Measurements from ENCODE around the gene TOP2B. TPM values are rescaled to one million over a fixed set of nuclear protein-coding genes. Genes with fewer than 3 reads are reported as not detected.

TOP2B gene
- total RNA-seq, 1 donor from 2014 or later = 68.4 TPM

DNA sequence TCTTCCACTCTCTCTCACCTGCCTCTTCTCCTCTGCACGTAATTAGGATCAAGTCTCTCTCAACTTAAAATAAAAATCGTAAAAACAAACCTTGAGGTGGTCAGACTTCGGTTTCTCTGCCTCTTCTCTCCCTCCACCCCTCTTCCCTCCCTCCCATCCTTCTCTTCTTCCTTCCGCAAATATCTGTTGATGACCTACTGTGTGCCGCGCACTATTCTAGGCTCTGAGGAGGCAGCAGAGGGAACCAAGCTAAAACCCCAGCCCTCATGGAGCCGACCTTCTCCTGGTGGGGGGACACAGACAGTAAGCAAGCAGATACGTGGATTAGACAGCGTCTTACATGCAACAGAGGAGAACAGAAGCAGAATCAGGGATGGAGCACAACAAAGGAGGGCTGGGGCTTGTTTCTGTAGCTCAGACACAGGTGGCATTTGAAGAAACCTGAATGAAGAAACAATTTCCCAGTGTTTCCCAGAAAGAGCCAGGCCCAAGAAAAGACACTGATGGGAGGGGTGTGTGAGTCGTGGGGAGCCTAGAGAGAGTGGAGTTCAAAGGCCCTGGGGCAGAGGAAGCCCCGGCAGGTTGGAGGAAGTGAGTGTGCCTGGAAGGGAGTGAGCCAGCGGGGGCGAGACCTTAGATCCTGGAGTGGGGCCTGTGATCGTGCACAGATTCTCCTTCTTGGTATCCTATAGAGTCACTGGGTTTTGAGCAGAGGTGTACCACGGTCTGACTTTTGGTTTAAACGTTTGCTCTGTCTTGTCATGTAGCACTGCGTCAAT lies 80.5 kb downstream of the TOP2B start:
- no peak for DNase-seq (ENCODE audit: low read depth in 2 of 2)

GRCh38 chr3:25583343-25583742 lies 81.4 kb downstream of the TOP2B start:
- DNase-seq (ENCODE audit: low read depth in 2 of 2) = no peak

DNA sequence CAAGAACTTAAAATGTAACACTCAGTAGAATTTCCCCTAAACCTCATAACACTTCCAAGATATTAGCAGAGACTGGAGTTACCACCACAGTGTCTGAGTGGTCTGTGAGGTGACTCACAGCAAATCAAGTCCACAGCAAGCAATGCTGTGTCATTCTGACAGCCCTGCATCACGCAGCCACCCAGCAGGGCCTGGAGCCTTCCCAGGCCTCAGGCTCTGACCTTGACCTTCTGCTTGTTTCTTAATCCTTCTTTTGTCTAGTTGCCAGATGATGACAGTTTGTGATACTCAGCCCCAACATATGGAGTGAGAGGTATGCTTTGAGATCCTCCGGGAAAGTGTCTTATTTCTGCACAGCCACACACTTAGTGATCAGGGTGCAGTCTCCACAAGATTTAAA lies 82.5 kb downstream of the TOP2B start:
- no peak for DNase-seq (ENCODE audit: low read depth in 2 of 2)

DNA sequence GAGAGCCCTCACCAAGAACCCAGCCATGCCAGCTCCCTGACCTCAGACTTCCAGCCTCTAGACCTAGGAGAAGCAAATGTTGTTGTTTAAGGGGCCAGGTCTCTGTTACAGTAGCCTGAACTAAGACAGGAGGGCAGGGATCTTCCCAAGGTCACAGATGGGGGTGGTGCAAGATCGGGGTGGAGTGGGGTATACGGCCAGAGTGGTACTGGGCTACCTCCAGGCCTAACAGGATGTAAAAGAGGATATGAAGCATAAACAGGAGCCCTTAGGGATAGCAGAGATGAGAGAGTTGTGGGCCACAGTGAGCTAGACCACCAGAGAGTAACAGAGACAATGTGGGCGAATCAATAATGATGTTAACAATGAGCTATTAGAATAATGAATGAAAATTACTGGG lies 82.9 kb downstream of the TOP2B start:
- DNase-seq (ENCODE audit: low read depth in 2 of 2) = no peak

- DNase-seq (ENCODE audit: low read depth in 2 of 2) = no peak
Measured at GRCh38 chr3:25581335-25581734, 83.4 kb downstream of the TOP2B start.

- DNase-seq (ENCODE audit: low read depth in 2 of 2) = no peak
Measured at GRCh38 chr3:25580534-25580933, 84.2 kb downstream of the TOP2B start.

DNA sequence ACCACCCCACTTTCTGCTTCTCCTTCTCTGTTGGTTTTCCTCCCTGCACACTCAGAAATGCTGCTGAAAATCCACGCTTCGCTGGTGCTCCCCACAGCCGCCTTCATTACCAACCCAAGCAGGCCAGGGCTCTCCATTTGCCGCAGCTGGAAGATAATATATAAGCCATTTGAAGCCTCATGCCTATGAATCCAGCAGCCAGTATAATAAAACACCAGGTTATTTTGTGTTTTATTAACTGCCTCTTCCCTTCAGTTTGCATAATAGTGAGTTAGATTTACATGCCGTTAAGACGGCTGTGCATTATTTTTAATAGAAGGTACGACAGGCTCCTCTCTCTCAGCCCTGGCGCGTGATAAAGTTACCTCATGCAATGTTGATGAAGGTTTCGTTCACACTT lies 86.6 kb downstream of the TOP2B start:
- DNase-seq (ENCODE audit: low read depth in 2 of 2) = no peak

- no peak for DNase-seq (ENCODE audit: low read depth in 2 of 2)
Measured at GRCh38 chr3:25576831-25577454, 87.8 kb downstream of the TOP2B start.

DNA sequence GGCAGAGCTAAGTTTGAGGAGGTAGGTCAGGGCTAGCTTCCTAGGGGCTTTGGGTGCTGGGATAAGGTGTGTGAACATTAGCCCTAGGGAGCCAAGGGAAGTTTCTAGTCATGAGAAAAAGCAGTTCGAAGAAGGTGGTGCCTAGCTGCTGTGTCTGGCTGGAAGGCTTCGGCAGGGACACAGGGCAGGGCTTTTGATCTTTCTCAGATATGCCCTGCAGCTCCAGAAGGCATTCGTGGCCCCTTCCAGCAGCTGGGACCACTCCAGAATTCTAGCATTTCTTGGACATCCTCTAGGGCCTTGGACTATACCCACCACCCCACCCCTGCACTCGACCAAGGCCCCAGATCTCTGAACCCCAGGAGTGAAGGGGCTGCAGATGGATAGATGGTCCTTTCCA lies 88.6 kb downstream of the TOP2B start:
- no peak for DNase-seq (ENCODE audit: low read depth in 2 of 2)

- no peak for DNase-seq (ENCODE audit: low read depth in 2 of 2)
Measured at GRCh38 chr3:25575001-25575400, 89.7 kb downstream of the TOP2B start.

DNA sequence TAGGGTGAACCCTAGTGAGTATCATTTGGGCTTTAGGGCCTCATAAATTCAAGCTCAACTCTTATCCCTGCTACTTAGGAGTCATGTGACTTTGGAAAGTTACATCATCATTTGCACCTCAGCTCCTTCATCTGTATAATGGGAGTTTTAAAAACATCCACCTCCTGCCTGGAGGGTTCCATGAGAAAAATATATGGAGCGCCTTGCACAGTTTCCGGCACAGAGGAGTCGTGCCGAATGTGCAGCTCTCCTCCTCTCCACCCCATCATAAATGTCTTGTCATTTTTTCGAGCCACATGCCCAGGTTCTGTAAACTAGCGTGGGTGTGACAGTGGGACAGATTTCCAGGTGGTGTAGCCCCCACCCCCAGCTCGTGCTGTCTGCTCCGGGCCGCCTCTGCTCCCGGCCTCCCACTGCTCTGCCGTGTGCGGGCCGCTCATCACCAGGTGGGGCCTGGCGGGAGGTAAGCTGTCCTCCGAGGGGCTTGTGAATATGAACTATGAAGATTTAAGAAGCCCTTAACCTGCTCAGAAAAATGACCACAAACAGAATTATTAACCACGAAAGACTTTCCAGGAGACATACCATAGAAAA lies 90.4 kb downstream of the TOP2B start:
- no peak for DNase-seq (ENCODE audit: low read depth in 2 of 2)

DNA sequence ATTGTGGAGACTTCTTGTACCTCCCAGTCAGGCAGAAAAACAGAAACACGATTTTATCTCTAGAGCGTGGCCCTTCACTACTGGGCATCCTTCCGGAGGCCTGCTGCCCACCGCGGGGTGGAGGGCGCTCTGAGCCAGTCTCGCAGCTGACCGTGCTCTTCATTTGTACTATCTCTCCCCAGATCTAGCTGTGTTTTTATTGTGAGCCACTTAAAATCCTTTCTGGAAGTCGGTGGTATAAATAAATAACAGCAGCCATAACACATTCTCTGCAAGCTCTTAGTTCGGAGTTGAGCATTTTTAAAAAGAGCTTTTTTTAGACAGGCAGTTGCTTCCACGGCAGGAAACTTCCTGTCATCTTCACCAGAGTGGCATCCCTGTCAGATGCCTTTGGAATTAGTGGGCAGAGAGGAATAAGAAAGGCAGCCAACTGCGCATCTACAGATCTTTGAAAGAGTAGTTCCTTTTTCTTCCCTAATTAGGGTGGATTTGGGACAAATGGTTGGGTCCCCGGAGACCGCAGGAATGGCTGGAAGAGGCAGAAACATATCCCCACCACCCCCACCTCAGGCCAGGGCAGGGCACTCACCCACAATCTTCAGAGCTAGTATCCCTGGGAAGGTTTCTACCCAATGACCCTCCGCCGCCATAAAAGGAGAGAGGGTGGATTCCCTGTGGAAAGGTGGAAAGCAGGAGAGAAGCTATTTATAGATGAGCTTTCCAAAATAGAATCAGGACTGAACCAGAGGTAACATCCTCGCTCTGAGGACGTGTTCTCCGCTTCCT lies 91.1 kb downstream of the TOP2B start:
- DNase-seq (ENCODE audit: low read depth in 2 of 2) = no peak

- no peak for DNase-seq (ENCODE audit: low read depth in 2 of 2)
Measured at GRCh38 chr3:25572919-25573385, 91.8 kb downstream of the TOP2B start.

- DNase-seq (ENCODE audit: low read depth in 2 of 2) = no peak
Measured at GRCh38 chr3:25572336-25572735, 92.4 kb downstream of the TOP2B start.

DNA sequence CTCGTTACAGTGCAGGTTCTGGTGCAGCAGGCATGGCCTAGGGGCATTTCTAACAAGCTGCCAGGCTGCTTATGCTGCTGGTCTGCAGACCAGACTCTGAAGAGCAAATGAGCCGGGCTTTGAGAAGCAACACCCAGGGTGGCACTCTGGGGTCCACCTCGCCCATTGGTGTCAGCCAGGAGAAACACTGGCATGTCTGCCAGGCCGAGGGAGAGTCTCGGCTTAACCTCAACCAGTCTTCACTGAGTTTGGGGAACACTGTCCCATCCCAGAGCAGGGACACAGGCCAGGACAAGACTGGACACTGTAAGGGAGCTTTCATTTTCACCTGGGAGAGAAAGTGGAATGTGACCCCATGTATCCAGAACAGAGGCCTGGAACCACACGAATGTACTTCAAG lies 93.4 kb downstream of the TOP2B start:
- DNase-seq (ENCODE audit: low read depth in 2 of 2) = no peak

DNA sequence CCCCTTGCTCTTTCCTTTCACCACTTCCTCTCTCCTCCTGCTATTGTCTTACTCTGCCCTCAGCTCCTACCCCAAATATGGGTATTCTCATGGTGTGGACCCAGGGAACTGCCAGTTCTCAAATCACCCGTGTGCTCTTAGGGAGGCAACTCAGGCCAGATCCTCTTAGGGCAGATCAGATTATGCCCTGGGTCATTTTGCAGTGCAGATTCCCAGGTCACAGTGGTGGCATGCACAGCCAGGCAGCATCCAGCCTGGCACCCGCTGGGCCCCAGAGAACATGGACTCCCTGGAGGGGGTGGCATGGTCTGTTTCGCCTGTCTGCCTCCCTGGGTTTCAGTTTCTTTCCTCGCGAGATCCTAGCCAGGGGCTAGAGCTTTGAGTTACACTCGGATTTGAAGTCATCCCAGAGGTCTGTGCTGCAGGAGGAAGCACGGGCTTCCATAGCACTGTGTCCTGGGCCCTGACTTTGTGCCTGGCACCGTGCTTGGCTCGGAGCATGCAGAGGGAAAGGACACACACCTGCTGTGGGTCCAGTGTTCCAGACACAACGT lies 96.1 kb downstream of the TOP2B start:
- DNase-seq (ENCODE audit: low read depth in 2 of 2) = no peak

- DNase-seq (ENCODE audit: low read depth in 2 of 2) = no peak
Measured at GRCh38 chr3:25567806-25568524, 96.7 kb downstream of the TOP2B start.

DNA sequence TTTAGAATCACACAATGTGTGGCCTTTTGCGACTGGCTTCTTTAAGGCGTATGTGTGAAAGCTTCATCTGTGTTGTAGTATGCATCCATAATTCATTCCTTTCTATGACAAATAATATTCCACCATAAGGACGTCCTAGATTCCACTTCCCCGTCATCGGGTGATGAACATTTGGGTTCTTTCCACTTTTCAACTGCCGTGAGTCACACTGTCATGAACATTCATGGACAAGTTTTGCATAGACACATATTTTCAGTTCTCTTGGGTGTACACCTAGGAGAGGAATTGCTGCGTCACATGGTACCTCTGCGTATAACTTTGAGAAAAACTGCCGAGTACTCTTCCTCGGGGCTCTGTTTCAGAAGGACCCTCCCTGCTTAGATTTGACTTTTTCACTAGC lies 97.3 kb downstream of the TOP2B start:
- no peak for DNase-seq (ENCODE audit: low read depth in 2 of 2)

- no peak for DNase-seq (ENCODE audit: low read depth in 2 of 2)
Measured at GRCh38 chr3:25566358-25566920, 98.3 kb downstream of the TOP2B start.

GRCh38 chr3:25565807-25566206 lies 98.9 kb downstream of the TOP2B start:
- DNase-seq (ENCODE audit: low read depth in 2 of 2) = no peak

DNA sequence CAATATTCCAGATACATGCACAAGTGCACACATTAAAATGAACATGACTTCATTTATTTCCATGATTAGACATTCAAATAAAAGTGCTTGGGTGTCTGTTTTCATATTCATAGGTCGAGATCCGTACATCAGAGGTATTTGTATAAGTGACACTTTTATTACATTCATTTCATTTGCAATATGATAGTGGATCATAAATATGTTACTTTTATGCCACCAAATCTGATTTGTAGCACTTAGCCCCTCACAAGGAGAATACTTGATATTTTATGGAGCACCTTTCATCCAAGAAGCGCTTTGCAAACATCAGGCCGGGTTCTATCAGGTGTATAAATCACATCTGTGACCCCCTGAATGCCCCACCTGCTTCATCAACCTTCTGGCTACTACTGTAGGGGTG lies 100.6 kb downstream of the TOP2B start:
- no peak for DNase-seq (ENCODE audit: low read depth in 2 of 2)
